Pancreas (tissue), 10 donors: ENCODE data around the gene KLC4. TPM values are rescaled to one million over a fixed set of nuclear protein-coding genes. Genes with fewer than 3 reads are reported as not detected.

Source experiments
- ATAC-seq, 4 donors: fragments of 200-7000 bp; cut with Tn5 transposase; one replicate each; pipeline versions ENCODE4 v1.8.0 to v1.9.1; 2020; ENCODE audit warnings: mild to moderate bottlenecking in 4 of 4, moderate library complexity in 4 of 4
- DNase-seq, 6 donors: peaks; one replicate each; pipeline ENCODE4 v3.0.0-alpha.2; 2020
- FAIRE-seq: peaks from 2 replicates; lab custom pipeline; 2012; peaks lifted over from hg19 to GRCh38; lab: Jason Lieb, UNC
- H3K27ac ChIP-seq, 4 donors: fragments of 200-600 bp; sonication (generic); 1 replicate in 3 of 4; 2 replicates in 1 of 4; pipeline versions ENCODE4 v1.5.0 to v1.8.0; 2020
- H3K27me3 ChIP-seq, 4 donors: fragments of 200-600 bp; one replicate each; pipeline ENCODE4 v1.8.0; 2021
- H3K36me3 ChIP-seq, 3 donors: fragments of 200-600 bp; sonication (generic) in 1 of 3; one replicate each; pipeline versions ENCODE4 v1.5.0 to v1.8.0; 2020 to 2021
- H3K4me1 ChIP-seq, 3 donors: fragments of 200-600 bp; one replicate each; pipeline ENCODE4 v1.8.0; 2021
- H3K4me3 ChIP-seq, 4 donors: fragments of 200-600 bp; sonication (generic) in 2 of 4; one replicate each; pipeline versions ENCODE4 v1.5.0 to v1.8.0; 2020 to 2021
- H3K9me3 ChIP-seq, 4 donors: fragments of 200-600 bp; one replicate each; pipeline ENCODE4 v1.8.0; 2021
- CTCF ChIP-seq, 4 donors: fragments of 200-600 bp; sonication (generic) in 3 of 4; IDR thresholded peaks; one replicate each; pipeline versions ENCODE4 v1.5.0 to v1.8.0; 2021; ENCODE audit warnings: antibody characterized with exemption in 4 of 4
- whole genome bisulfite sequencing, 2 donors: extraction: QIAGEN DNeasy Blood & Tissue Kit; methylation state at CpG; one replicate each; pipeline ENCODE4 v1.1.7; 2013; 5-methylcytosine and 5-hydroxymethylcytosine counted together
- intact Hi-C, 3 donors: fragments of 100-400 bp; cut with DNase I; formaldehyde crosslinking; loops; one replicate each; pipeline versions ENCODE4 v1.11.1 to v1.14.2; 2022
- polyA plus RNA-seq, 2 donors: library from polyadenylated mRNA; stranded (reverse); fragments of 200-250 nt; gene quantifications; one replicate each; pipeline ENCODE4 v1.2.3, GENCODE V29; 2013
- total RNA-seq, 6 donors: library from RNA; stranded (reverse); fragmentation: NEBNext Ultra II Directional in 4 of 6; extraction: Animal tissue kit (Norgen Biotek cat#: 25700) in 4 of 6; gene quantifications; one replicate each; pipeline versions ENCODE4 v1.2.1 to v1.2.4, GENCODE V29; 2021 to 2023
- donor health status: healthy with polysubstance abuse.
- donor health status: DM: no; HTN: no; CAD: no; lungs with moderate emphysema.
- donor health status: DM: no; HTN: no; CAD: no.
- donor health status: control.
- donor health status: control.
- donor health status: Bipolar disorder and iron deficiency.
- donor health status: DM: yes; HTN: yes; CAD: no.
- donor health status: DM: no; HTN: no; CAD: no.
- donor health status: DM: no; HTN: no; CAD: no.
- donor health status: DM: yes; HTN: yes; CAD: no.

KLC4 gene
- total and polyA plus RNA-seq, 8 donors = 11.3 to 46.1 (median 16.4) TPM

GRCh38 chr6:43124481-43124880, 65.0 kb downstream of the KLC4 start:
- intact Hi-C loops = no loop called here
- H3K9me3 ChIP-seq = no peaks in the 10 kb centered on the region
- no peak for FAIRE-seq
- 74 to 76% methylated on average over 6 of the region's 6 CpGs for WGBS, 2 donors
- ATAC-seq = no peak
- no peaks in the 10 kb centered on the region for H3K27me3 ChIP-seq
- TF ChIP-seq CTCF (IDR thresholded peaks at IDR 0.05) = no peak
- no peak overlapping the region for H3K4me3 ChIP-seq
- no peaks in the 10 kb centered on the region for H3K36me3 ChIP-seq
- DNase-seq = no peak
- H3K4me1 ChIP-seq = no peaks in the 10 kb centered on the region
- no peak overlapping the region for H3K27ac ChIP-seq

Other genes with a start within 250 kb of the KLC4 start
- gene RPL7L1, start 180.0 kb upstream of the KLC4 start, total RNA-seq = 10 to 100 TPM; 23.7 to 43.9 (median 39.2) TPM
- gene RPL7L1, start 180.0 kb upstream of the KLC4 start, polyA plus RNA-seq = 10 to 100 TPM; 29.5 to 34.4 TPM
- gene PTCRA, start 143.6 kb upstream of the KLC4 start, total RNA-seq = under 1 TPM in 1 of 6 donors, not detected in 5; 0.66 TPM
- gene PTCRA, start 143.6 kb upstream of the KLC4 start, polyA plus RNA-seq = not detected
- 10 to 100 TPM; 28.3 to 59.7 (median 34.1) TPM for gene CNPY3, start 130.2 kb upstream of the KLC4 start, total RNA-seq
- gene CNPY3, start 130.2 kb upstream of the KLC4 start, polyA plus RNA-seq = 10 to 100 TPM; 41.9 to 55.4 TPM
- 100 to 1,000 TPM in 3 of 6 donors, 10 to 100 TPM in 3; 19.0 to 295 (median 102) TPM for gene GNMT, start 98.9 kb upstream of the KLC4 start, total RNA-seq
- gene GNMT, start 98.9 kb upstream of the KLC4 start, polyA plus RNA-seq = 100 to 1,000 TPM in 1 of 2 donors, 10 to 100 TPM in 1; 57.9 to 443 TPM
- gene PEX6, start 80.5 kb upstream of the KLC4 start, total RNA-seq = 10 to 100 TPM; 11.4 to 24.3 (median 16.5) TPM
- 10 to 100 TPM; 17.5 to 20.9 TPM for gene PEX6, start 80.5 kb upstream of the KLC4 start, polyA plus RNA-seq
- gene PPP2R5D, start 75.1 kb upstream of the KLC4 start, total RNA-seq = 10 to 100 TPM in 5 of 6 donors, 1 to 10 TPM in 1; 9.6 to 17.2 (median 11.3) TPM
- gene PPP2R5D, start 75.1 kb upstream of the KLC4 start, polyA plus RNA-seq = 10 to 100 TPM; 16.8 to 18.7 TPM
- 10 to 100 TPM; 16.5 to 26.5 (median 22.6) TPM for gene MEA1, start 45.7 kb upstream of the KLC4 start, total RNA-seq
- 10 to 100 TPM; 44.1 to 48.7 TPM for gene MEA1, start 45.7 kb upstream of the KLC4 start, polyA plus RNA-seq
- 10 to 100 TPM; 19.7 to 40.6 (median 28.0) TPM for gene KLHDC3, start 45.4 kb upstream of the KLC4 start, total RNA-seq
- 10 to 100 TPM; 48.5 to 48.8 TPM for gene KLHDC3, start 45.4 kb upstream of the KLC4 start, polyA plus RNA-seq
- gene RRP36, start 38.0 kb upstream of the KLC4 start, total RNA-seq = 10 to 100 TPM; 13.2 to 27.1 (median 22.3) TPM
- 10 to 100 TPM; 21.2 to 32.9 TPM for gene RRP36, start 38.0 kb upstream of the KLC4 start, polyA plus RNA-seq
- 10 to 100 TPM in 4 of 6 donors, 1 to 10 TPM in 2; 8.6 to 21.4 (median 12.2) TPM for gene CUL7, start 5.8 kb upstream of the KLC4 start, total RNA-seq
- gene CUL7, start 5.8 kb upstream of the KLC4 start, polyA plus RNA-seq = 10 to 100 TPM; 17.1 to 20.4 TPM
- gene MRPL2, start 197 bp upstream of the KLC4 start, total RNA-seq = 10 to 100 TPM; 19.9 to 31.6 (median 25.7) TPM
- gene MRPL2, start 197 bp upstream of the KLC4 start, polyA plus RNA-seq = 10 to 100 TPM; 55.2 to 65.8 TPM
- 10 to 100 TPM in 5 of 6 donors, 1 to 10 TPM in 1; 9.8 to 44.2 (median 15.8) TPM for gene PTK7, start 16.7 kb downstream of the KLC4 start, total RNA-seq
- 10 to 100 TPM; 21.7 to 33.1 TPM for gene PTK7, start 16.7 kb downstream of the KLC4 start, polyA plus RNA-seq
- 10 to 100 TPM in 3 of 6 donors, 1 to 10 TPM in 3; 7.2 to 12.8 (median 9.8) TPM for gene SRF, start 111.6 kb downstream of the KLC4 start, total RNA-seq
- gene SRF, start 111.6 kb downstream of the KLC4 start, polyA plus RNA-seq = 10 to 100 TPM; 11.0 to 11.9 TPM
- gene CUL9, start 122.6 kb downstream of the KLC4 start, total RNA-seq = 10 to 100 TPM; 11.3 to 26.7 (median 13.8) TPM
- gene CUL9, start 122.6 kb downstream of the KLC4 start, polyA plus RNA-seq = 10 to 100 TPM; 86.6 to 99.3 TPM
- gene DNPH1, start 169.8 kb downstream of the KLC4 start, total RNA-seq = 10 to 100 TPM; 19.9 to 45.1 (median 38.4) TPM
- gene DNPH1, start 169.8 kb downstream of the KLC4 start, polyA plus RNA-seq = 10 to 100 TPM; 56.0 to 73.3 TPM
- under 1 TPM; 0.08 to 0.19 (median 0.14) TPM for gene TTBK1, start 183.8 kb downstream of the KLC4 start, total RNA-seq
- under 1 TPM; 0.45 to 0.57 TPM for gene TTBK1, start 183.8 kb downstream of the KLC4 start, polyA plus RNA-seq
- under 1 TPM in 1 of 6 donors, not detected in 5; 0.16 TPM for gene SLC22A7, start 238.6 kb downstream of the KLC4 start, total RNA-seq
- not detected for gene SLC22A7, start 238.6 kb downstream of the KLC4 start, polyA plus RNA-seq
- gene CRIP3, start 249.2 kb downstream of the KLC4 start, total RNA-seq = 1 to 10 TPM in 2 of 6 donors, under 1 TPM in 4; 0.46 to 4.6 (median 0.82) TPM
- 1 to 10 TPM; 4.5 to 9.7 TPM for gene CRIP3, start 249.2 kb downstream of the KLC4 start, polyA plus RNA-seq